G401.6 (cell line): ENCODE results near the gene NEGR1.

Experiments used
- FAIRE-seq: peaks from 2 replicates; lab custom pipeline; 2012; peaks lifted over from hg19 to GRCh38; lab: Jason Lieb, UNC

NEGR1 gene

GRCh38 chr1:72230746-72231145 lies 51.6 kb downstream of the NEGR1 start:
- no peak for FAIRE-seq

GRCh38 chr1:72229893-72230292 lies 52.4 kb downstream of the NEGR1 start:
- FAIRE-seq: no peak

GRCh38 chr1:72227667-72228066 lies 54.7 kb downstream of the NEGR1 start:
- no peak for FAIRE-seq

- FAIRE-seq: no peak
These were observed 57.8 kb downstream of the NEGR1 start for GRCh38 chr1:72224506-72224905.

GRCh38 chr1:72221811-72222210 lies 60.5 kb downstream of the NEGR1 start:
- no peak for FAIRE-seq

GRCh38 chr1:72218141-72218739 lies 64.1 kb downstream of the NEGR1 start:
- peak; percentile 48 for FAIRE-seq

- FAIRE-seq: peak; percentile 36
These were observed 75.3 kb downstream of the NEGR1 start for GRCh38 chr1:72207059-72207458.

GRCh38 chr1:72202761-72203160 lies 79.6 kb downstream of the NEGR1 start:
- no peak for FAIRE-seq

- no peak for FAIRE-seq
These were observed 84.6 kb downstream of the NEGR1 start for GRCh38 chr1:72197786-72198185.

- no peak for FAIRE-seq
These were observed 95.5 kb downstream of the NEGR1 start for GRCh38 chr1:72186733-72187307.

GRCh38 chr1:72184099-72184701 lies 98.1 kb downstream of the NEGR1 start:
- no peak for FAIRE-seq

- FAIRE-seq: no peak
These were observed 99.5 kb downstream of the NEGR1 start for GRCh38 chr1:72182859-72183258.

GRCh38 chr1:72178266-72178665 lies 104.1 kb downstream of the NEGR1 start:
- FAIRE-seq: no peak

GRCh38 chr1:72177711-72178110 lies 104.6 kb downstream of the NEGR1 start:
- no peak for FAIRE-seq

- FAIRE-seq: no peak
These were observed 112.1 kb downstream of the NEGR1 start for GRCh38 chr1:72170246-72170645.

GRCh38 chr1:72166426-72166825 lies 115.9 kb downstream of the NEGR1 start:
- no peak for FAIRE-seq

- FAIRE-seq: no peak
These were observed 131.8 kb downstream of the NEGR1 start for GRCh38 chr1:72150508-72150907.

- FAIRE-seq: no peak
These were observed 140.5 kb downstream of the NEGR1 start for GRCh38 chr1:72141875-72142274.

- no peak for FAIRE-seq
These were observed 142.1 kb downstream of the NEGR1 start for GRCh38 chr1:72140222-72140621.

GRCh38 chr1:72137656-72138055 lies 144.7 kb downstream of the NEGR1 start:
- no peak for FAIRE-seq

- FAIRE-seq: no peak
These were observed 152.5 kb downstream of the NEGR1 start for GRCh38 chr1:72129869-72130268.

- no peak for FAIRE-seq
These were observed 160.0 kb downstream of the NEGR1 start for GRCh38 chr1:72122099-72122880.

GRCh38 chr1:72119491-72119890 lies 162.8 kb downstream of the NEGR1 start:
- no peak for FAIRE-seq
